ENCODE results near the gene IFIT3. TPM values are rescaled to one million over a fixed set of nuclear protein-coding genes. Genes with fewer than 3 reads are reported as not detected.

The IFIT3 gene, protein sequence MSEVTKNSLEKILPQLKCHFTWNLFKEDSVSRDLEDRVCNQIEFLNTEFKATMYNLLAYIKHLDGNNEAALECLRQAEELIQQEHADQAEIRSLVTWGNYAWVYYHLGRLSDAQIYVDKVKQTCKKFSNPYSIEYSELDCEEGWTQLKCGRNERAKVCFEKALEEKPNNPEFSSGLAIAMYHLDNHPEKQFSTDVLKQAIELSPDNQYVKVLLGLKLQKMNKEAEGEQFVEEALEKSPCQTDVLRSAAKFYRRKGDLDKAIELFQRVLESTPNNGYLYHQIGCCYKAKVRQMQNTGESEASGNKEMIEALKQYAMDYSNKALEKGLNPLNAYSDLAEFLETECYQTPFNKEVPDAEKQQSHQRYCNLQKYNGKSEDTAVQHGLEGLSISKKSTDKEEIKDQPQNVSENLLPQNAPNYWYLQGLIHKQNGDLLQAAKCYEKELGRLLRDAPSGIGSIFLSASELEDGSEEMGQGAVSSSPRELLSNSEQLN
- polyA plus RNA-seq (2011; rRNA removed) (1.5 and 1.6 TPM in 2 replicates), polyA plus RNA-seq (2017; fragmentation: RNase III; extraction: RNeasy Plus Mini Kit Qiagen cat#74134 plus additional on column Dnase treatment) (2.1 to 2.4 TPM (median 2.2 TPM) in 3 replicates), polyA minus RNA-seq (2011; rRNA and poly(A)+ RNA removed) (0.10 and 0.41 TPM in 2 replicates)
- 0.33 and 0.36 TPM in 2 replicates for polyA plus RNA-seq (2012; cell fraction: cytosol; rRNA removed)
- 0.16 and 0.18 TPM in 2 replicates for polyA plus RNA-seq (2012; cell fraction: nucleus; rRNA removed)

GRCh38 chr10:89327803-89328441 is at the start of gene IFIT3:
IFIT3 (plus strand) TSS chr10:89327997; CDS start chr10:89328074, 77 bp downstream.
- ChIA-PET CTCF (interaction anchor here (0.9 to 1.7 kb wide), 4 partner anchors 24 to 64 kb away, joined by 3 to 6 read pairs (median 4); partner anchors contain the start of gene IFIT1), POLR2A (interaction anchor here (0.9 to 1.9 kb wide), 10 partner anchors 12 to 76 kb away, joined by 3 to 9 read pairs (median 3); partner anchors contain the start of genes IFIT2 and LIPA)
- Histone ChIP-seq H3K4me1 (peaks cover 22% of the 10 kb centered on the region), H3K4me3 (peak within 1 kb of the TSS; percentile 34), H3K9me3 (no peaks in the 10 kb centered on the region), H3K4me2 (peak within 1 kb of the TSS; percentile 83), H3K27ac (peak within 1 kb of the TSS; percentile 75 to 89)
- peak; percentile 35 for TF ChIP-seq MAFK (IDR thresholded peaks at IDR 0.05; ENCODE audit: partially characterized antibody)
- TF ChIP-seq RFX5 (IDR thresholded peaks at IDR 0.05), result no peak
- TF ChIP-seq CTCF (IDR thresholded peaks at IDR 0.05), result no peak
- TF ChIP-seq ZSCAN20 (CRISPR knock-in tag; IDR thresholded peaks at IDR 0.05), result no peak
- no peak for TF ChIP-seq MAX (IDR thresholded peaks at IDR 0.05)
- no peak for TF ChIP-seq ZC3H11A (IDR thresholded peaks at IDR 0.05)
- TF ChIP-seq POLR2A (IDR thresholded peaks at IDR 0.05; ENCODE audit: low read length), result no peak
- TF ChIP-seq JUNB (IDR thresholded peaks at IDR 0.05), result no peak
- peak; percentile 26; the same call in 1 of the 2 replicates for TF ChIP-seq GATA3 (IDR thresholded peaks at IDR 0.05; ENCODE audit: borderline replicate concordance)
- no peak for TF ChIP-seq HOXB5 (CRISPR knock-in tag; IDR thresholded peaks at IDR 0.05)
- TF ChIP-seq JUN (IDR thresholded peaks at IDR 0.05), result peak in 1 of 2 experiments; percentile 31; a peak in 1 of 5 replicates
- TF ChIP-seq PBX3 (IDR thresholded peaks at IDR 0.05), result no peak
- 2% methylated on average over 7 of the region's 7 CpGs for WGBS (ENCODE audit: missing lambda C conversion rate)
- no peak for FAIRE-seq
- DNase-seq (ENCODE audit: low read depth in 1 of 2, low spot score in 1 of 2), result peak; percentile 76 to 77
- peak; percentile 96 to 97 for ATAC-seq

- CTCF ChIA-PET, result interaction anchor here (2.9 kb wide), 1 partner anchor 91 kb away, joined by 19 read pairs; no protein-coding TSS in a partner anchor
- ATAC-seq (peak; percentile 91 to 95), DNase-seq (ENCODE audit: low read depth in 1 of 2, low spot score in 1 of 2) (peak; percentile 79 to 86), FAIRE-seq (peak; percentile 98)
- no peak overlapping the region for H3K4me3 ChIP-seq
- H3K27ac ChIP-seq, result peak overlapping the region; percentile 86 to 87
- WGBS (ENCODE audit: missing lambda C conversion rate), result 0% methylated on average over 1 of the region's 1 CpG
- POLR2A ChIA-PET, result interaction anchor here (0.7 to 1.9 kb wide), 2 partner anchors 24 to 49 kb away, joined by 3 to 12 read pairs; partner anchors contain the start of genes IFIT2 and IFIT3
- H3K9me3 ChIP-seq, result no peaks in the 10 kb centered on the region
- H3K4me2 ChIP-seq, result peak overlapping the region; percentile 79
- H3K4me1 ChIP-seq, result peaks cover 57% of the 10 kb centered on the region
- no peak for TF ChIP-seq KDM1A (IDR thresholded peaks at IDR 0.05; ENCODE audit: low read depth)
- TF ChIP-seq ELK1 (IDR thresholded peaks at IDR 0.05; ENCODE audit: low read depth, low read length), result no peak
- no peak for TF ChIP-seq MAZ (IDR thresholded peaks at IDR 0.05; ENCODE audit: borderline replicate concordance, low read depth, low read length)
- TF ChIP-seq CBX8 (IDR thresholded peaks at IDR 0.05), result no peak
- TF ChIP-seq SMC3 (IDR thresholded peaks at IDR 0.05), result no peak
- TF ChIP-seq MYC (IDR thresholded peaks at IDR 0.05; ENCODE audit: borderline replicate concordance, low read length), result no peak
- no peak for TF ChIP-seq FOSB (CRISPR knock-in tag; IDR thresholded peaks at IDR 0.05)
- TF ChIP-seq CTCF (IDR thresholded peaks at IDR 0.05), result no peak
- TF ChIP-seq, protein P1, sequence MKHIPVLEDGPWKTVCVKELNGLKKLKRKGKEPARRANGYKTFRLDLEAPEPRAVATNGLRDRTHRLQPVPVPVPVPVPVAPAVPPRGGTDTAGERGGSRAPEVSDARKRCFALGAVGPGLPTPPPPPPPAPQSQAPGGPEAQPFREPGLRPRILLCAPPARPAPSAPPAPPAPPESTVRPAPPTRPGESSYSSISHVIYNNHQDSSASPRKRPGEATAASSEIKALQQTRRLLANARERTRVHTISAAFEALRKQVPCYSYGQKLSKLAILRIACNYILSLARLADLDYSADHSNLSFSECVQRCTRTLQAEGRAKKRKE (CRISPR knock-in tag; IDR thresholded peaks at IDR 0.05; ENCODE audit: low read depth), result no peak
- no peak for TF ChIP-seq NR3C1 (IDR thresholded peaks at IDR 0.05)
- peak; percentile 85 for TF ChIP-seq JUNB (IDR thresholded peaks at IDR 0.05)
- no peak for TF ChIP-seq RCOR1 (IDR thresholded peaks at IDR 0.05; ENCODE audit: low read depth, low read length)
- TF ChIP-seq NPAS2 (CRISPR knock-in tag; IDR thresholded peaks at IDR 0.05; ENCODE audit: borderline replicate concordance), result no peak
- TF ChIP-seq HDAC2 (IDR thresholded peaks at IDR 0.05), result no peak
- TF ChIP-seq EHMT2 (IDR thresholded peaks at IDR 0.05; ENCODE audit: low read depth), result no peak
- TF ChIP-seq ZSCAN20 (CRISPR knock-in tag; IDR thresholded peaks at IDR 0.05), result no peak
- TF ChIP-seq PBX3 (IDR thresholded peaks at IDR 0.05), result no peak
These were observed 49.7 kb upstream of the IFIT3 start for GRCh38 chr10:89278034-89278535.

Measured in A549 (cell line).